NB4 (cell line): ENCODE results near the gene RAF1.

Experiments
- DNase-seq: peaks from one replicate; pipeline ENCODE4 v3.0.0; 2010; ENCODE audit warnings: low read depth
- H3K4me3 ChIP-seq: one replicate; pipeline ENCODE4 v1.5.1; 2011; ENCODE audit warnings: mild to moderate bottlenecking, low read depth, low read length, moderate library complexity
- CTCF ChIP-seq: IDR thresholded peaks from one replicate; pipeline ENCODE4 v1.5.1; 2012; ENCODE audit warnings: low read depth, low read length
- MAX ChIP-seq: IDR thresholded peaks from 2 replicates; pipeline ENCODE4 v1.6.1; 2011; ENCODE audit warnings: low read depth, low read length
- MYC ChIP-seq: IDR thresholded peaks from 2 replicates; pipeline ENCODE4 v1.6.1; 2011; ENCODE audit warnings: low read depth, low read length
- POLR2A ChIP-seq: IDR thresholded peaks from 2 replicates; pipeline ENCODE4 v1.6.1; 2011; ENCODE audit warnings: mild to moderate bottlenecking; ENCODE audit not compliant: insufficient read length; ENCODE audit errors: extremely low read depth

RAF1 gene

GRCh38 chr3:12663936-12664908 lies at the start of gene RAF1:
RAF1 (minus strand) TSS chr3:12664117; CDS start chr3:12618721, 45,396 bp downstream.
- TF ChIP-seq MAX = no peak
- TF ChIP-seq CTCF = no peak
- no peak; the same call in 1 of the 2 replicates for TF ChIP-seq MYC
- peak; percentile 93 for TF ChIP-seq POLR2A
- DNase-seq = peak; percentile 98
- peak within 1 kb of the TSS; percentile 96 for H3K4me3 ChIP-seq

GRCh38 chr3:12710062-12710461 lies 46.1 kb upstream of the RAF1 start:
- no peak overlapping the region for H3K4me3 ChIP-seq
- TF ChIP-seq POLR2A = no peak
- TF ChIP-seq MYC = no peak
- no peak for TF ChIP-seq MAX
- TF ChIP-seq CTCF = no peak
- DNase-seq = no peak

- no peak overlapping the region for H3K4me3 ChIP-seq
- no peak for DNase-seq
- TF ChIP-seq POLR2A (no peak), CTCF (no peak), MAX (no peak), MYC (no peak)
Measured at GRCh38 chr3:12709334-12709733, 45.4 kb upstream of the RAF1 start.

- H3K4me3 ChIP-seq = no peak overlapping the region
- no peak for DNase-seq
- TF ChIP-seq CTCF (no peak), MYC (no peak)
Measured at GRCh38 chr3:12708584-12709192, 44.8 kb upstream of the RAF1 start.

- DNase-seq = peak; percentile 75
- no peak overlapping the region for H3K4me3 ChIP-seq
- TF ChIP-seq MAX (no peak), POLR2A (no peak), CTCF (no peak), MYC (no peak)
Measured at GRCh38 chr3:12707449-12707848, 43.5 kb upstream of the RAF1 start.
